Stimulated activated CD8-positive, alpha-beta memory T cell treated with anti-CD3 and anti-CD28 coated beads, Interleukin-2, amount 100 ng/mL, for 1 hour (primary cell): ENCODE data around the gene PRPS1L1.

Experiments used
- DNase-seq, 2 donors: peaks; one replicate each; pipeline ENCODE4 v3.0.0-alpha.2; 2020; ENCODE audit warnings: low read depth in 2 of 2

Gene PRPS1L1

DNA sequence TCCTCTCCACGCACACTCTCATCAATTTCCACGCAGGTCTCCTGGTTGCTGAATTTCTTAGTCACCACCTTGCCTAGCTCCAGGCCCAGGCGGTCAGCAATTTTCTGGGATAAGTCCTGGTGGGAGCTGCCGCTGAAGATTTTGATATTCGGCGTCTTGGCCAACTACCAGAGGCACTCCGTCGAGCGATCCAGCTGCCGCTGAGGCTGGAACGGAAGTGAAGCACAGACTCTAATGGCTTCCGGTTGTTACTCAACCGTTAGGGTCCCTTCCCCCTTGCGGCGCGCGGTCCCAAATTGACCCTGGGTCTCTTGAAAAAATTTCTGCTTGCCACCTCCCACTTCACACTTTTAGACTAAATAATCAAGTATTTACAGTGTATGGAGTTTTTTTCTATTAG is at the start of gene PRPS1L1:
Gene PRPS1L1, minus strand, starts transcription at position 219 of the 400 bp plus-strand sequence.
- DNase-seq, result no peak

DNA sequence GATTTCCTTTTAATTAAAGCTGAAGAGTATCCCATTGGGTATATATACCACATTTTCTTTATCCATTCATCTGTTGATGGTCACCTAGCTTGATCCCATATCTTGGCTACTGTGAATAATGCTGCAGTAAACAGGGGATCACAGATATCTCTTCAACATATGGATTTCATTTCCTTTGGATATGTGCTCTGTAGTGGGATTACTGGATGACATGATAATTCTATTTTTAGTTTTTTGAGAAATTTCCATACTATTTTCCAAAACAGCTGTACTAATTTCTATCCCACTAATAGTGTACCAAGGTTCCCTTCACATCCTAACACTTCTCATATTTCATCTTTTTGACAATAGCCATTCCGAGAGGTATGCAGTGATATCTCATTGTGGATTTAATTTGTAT is 48.8 kb upstream of the PRPS1L1 start:
- DNase-seq, result no peak

GRCh38 chr7:18068745-18069144 is 41.1 kb upstream of the PRPS1L1 start:
- DNase-seq, result no peak

GRCh38 chr7:18064242-18064838 is 36.7 kb upstream of the PRPS1L1 start:
- no peak for DNase-seq

GRCh38 chr7:18063149-18063901 is 35.7 kb upstream of the PRPS1L1 start:
- no peak for DNase-seq

DNA sequence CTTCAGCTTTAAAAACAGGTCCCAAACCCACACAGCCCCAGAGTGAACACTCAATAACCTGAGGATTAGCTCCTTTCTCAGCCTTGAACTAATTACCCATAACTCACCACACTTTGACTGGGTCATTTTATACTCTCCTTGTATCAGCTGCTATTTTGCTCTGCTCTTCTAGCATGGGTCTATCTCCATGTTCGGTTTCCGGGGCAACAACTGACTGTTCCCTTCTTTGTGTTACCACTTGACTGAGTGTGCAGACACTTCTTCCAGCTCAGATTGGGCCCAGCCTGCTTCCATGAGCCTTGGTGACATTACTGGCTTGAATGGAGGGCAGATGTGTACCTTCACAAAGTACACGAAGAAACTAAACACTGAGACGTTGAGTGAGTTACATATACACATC is 31.5 kb upstream of the PRPS1L1 start:
- no peak for DNase-seq

- no peak for DNase-seq
Observed at GRCh38 chr7:18053941-18054340, 26.3 kb upstream of the PRPS1L1 start.

GRCh38 chr7:18053177-18053928 is 25.7 kb upstream of the PRPS1L1 start:
- no peak for DNase-seq

DNA sequence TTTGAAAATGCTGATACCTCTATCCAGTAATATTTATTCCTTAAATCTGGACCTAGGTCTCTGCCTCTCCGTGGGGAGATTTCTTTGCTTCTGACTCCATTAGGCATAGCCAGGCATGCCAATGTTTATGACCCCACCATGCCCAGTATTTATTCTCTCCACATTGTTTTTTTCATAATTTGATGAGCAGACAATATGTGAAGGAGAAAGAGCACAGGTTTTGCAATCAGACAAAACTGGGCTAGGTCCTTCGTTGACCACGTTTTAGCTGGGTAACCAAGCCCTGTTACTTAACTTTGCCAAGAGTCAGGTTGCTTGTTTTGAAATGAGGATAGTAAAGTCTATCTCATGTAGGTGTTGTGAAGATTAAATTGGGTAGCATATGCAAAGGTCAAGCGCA is 21.6 kb upstream of the PRPS1L1 start:
- DNase-seq, result no peak

- DNase-seq, result no peak
Observed at GRCh38 chr7:18046601-18047000, 19.0 kb upstream of the PRPS1L1 start.

GRCh38 chr7:18045171-18045570 is 17.5 kb upstream of the PRPS1L1 start:
- no peak for DNase-seq

DNA sequence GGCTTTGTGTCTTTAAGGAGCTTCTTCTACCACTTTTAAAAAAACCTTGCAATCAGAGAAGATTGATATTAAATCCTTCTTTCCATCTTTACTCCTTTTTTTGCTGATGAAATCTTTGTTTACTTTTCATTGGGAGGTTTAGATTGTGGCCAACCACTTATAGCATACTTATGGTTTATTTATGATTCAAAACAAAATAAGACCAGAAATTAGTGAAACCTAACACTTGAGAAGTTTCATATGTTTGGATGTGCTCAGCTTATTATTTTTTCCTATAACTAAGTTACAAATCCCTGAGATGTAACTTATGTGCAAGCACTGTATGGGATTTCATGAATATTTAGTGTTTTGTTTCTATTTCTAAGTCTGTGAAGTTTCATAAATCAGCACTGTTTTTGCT is 13.5 kb upstream of the PRPS1L1 start:
- DNase-seq, result no peak

DNA sequence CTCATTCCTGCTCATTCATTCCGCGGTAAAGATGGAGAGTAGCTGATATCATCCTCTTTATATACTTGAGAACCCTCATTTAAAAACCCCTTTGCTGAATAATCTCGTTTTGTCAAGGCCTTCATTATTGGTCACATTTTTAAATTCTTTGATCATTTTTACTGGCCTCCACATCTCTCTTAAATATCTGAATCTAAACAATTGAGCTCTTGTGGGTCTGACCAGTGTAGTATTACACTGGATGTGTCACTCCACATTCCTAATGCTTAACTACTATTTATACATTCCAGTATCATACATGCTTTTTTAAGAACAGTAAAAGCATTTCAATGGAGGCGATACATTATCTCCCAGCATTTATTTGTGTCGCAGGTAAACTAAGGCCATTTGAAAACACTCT is 12.6 kb upstream of the PRPS1L1 start:
- no peak for DNase-seq

- DNase-seq, result no peak
Observed at GRCh38 chr7:18038382-18038781, 10.7 kb upstream of the PRPS1L1 start.

DNA sequence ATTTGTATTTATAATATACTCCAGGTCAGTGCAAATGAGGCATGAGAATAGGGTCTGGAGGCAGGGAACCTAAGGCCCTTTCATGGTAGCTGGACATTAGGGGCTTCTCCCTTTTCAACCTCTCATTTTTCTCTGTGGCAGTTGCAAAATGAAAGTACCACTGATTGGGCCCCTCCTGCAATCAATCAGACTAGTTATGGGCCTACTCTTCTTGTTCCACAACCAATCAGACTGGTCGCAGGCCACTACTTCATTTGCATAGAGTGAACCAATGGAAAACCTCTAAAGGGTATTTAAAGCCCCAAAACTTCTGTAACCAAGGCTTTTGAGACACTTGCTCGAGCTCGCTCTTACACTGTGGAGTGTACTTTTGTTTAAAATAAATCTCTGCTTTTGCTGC is 10.0 kb upstream of the PRPS1L1 start:
- no peak for DNase-seq

DNA sequence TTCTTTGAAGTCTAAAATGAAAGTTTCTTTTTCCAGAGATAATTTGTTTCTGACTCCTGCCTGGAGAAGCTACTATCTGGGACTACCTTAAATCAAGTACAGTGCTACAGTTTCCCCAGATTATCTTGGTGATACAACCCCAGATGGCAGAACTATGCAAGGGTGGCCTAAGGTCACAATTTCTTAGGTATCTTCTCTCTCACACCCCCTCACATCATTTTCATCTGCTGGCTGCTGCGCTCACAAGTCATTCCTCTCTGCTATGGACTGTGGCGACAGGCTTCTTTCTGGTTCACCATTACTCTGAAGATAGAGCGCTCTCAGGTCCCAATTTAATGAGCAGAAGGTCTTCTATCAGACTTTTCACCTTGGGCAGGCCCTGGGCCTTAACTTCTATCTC is 9.1 kb upstream of the PRPS1L1 start:
- no peak for DNase-seq

- DNase-seq, result no peak
Observed at GRCh38 chr7:18030758-18031157, 3.1 kb upstream of the PRPS1L1 start.

GRCh38 chr7:18020138-18020715 is 7.4 kb downstream of the PRPS1L1 start:
- no peak for DNase-seq

- DNase-seq, result no peak
Observed at GRCh38 chr7:18019555-18019954, 8.1 kb downstream of the PRPS1L1 start.

DNA sequence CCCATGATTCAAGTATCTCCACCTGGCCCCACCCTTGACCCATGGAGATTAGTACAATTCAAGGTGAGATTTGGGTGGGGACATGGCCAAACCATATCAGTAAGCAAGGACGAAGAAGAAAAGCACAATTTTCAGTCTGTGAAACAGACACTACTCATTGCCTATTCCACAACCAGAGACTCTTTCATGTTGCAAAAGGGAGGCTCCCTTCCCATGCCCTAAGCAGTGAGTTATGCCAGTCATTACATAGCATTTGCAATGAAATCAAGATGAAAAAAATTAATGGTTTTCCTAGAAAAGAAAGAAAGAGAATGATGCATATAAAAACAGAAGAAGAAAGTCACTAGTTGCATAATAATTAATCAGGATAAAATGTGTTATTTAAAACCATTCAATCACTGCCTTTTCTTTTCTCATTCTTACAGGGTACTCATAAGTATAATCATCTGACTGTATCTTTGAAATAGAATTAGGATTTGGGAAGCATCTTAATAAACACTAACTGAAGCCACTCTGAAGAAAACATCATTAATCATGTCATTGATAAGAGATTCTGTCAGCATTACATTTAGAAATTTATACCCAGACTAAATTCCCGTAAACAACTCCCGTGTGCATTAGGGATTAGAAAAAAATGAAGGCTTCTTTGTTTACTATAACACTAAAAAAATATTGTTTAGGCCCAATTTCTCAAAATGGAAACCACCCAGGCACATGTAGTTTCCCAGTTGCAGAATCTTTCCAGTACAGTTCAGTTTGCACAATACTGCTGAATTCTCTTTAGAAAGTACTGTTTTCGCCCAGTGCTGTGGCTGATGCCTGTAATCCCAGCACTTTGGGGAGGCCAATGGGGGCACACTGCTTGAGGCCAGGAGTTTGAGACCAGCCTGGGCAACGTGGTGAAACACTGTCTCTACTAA is 9.1 kb downstream of the PRPS1L1 start:
- DNase-seq, result no peak
